Neural progenitor cell (in vitro differentiated cells): ENCODE data around the gene CFL1. TPM values are rescaled to one million over a fixed set of nuclear protein-coding genes. Genes with fewer than 3 reads are reported as not detected.

Experiments
- DNase-seq: peaks from one replicate; pipeline ENCODE4 v3.0.0-alpha.2; 2016; ENCODE audit warnings: low spot score
- H2AFZ ChIP-seq: fragments of 200-600 bp; sonication (generic); replicated peaks from 2 replicates; pipeline ENCODE4 v1.6.1; 2016; ENCODE audit warnings: antibody characterized with exemption
- H3F3A ChIP-seq: fragments of 200-600 bp; sonication (generic); 2 replicates; pipeline ENCODE4 v1.6.1; 2016; ENCODE audit warnings: antibody characterized with exemption, low read depth
- H3K27ac ChIP-seq: fragments of 200-600 bp; sonication (generic); 2 replicates; pipeline ENCODE4 v1.5.1; 2016; ENCODE audit warnings: mild to moderate bottlenecking
- H3K27me3 ChIP-seq: fragments of 200-600 bp; sonication (generic); 2 replicates; pipeline ENCODE4 v1.6.1; 2016; ENCODE audit warnings: mild to moderate bottlenecking, moderate library complexity
- H3K36me3 ChIP-seq: fragments of 200-600 bp; sonication (generic); 2 replicates; pipeline ENCODE4 v1.5.1; 2016
- H3K4me1 ChIP-seq: fragments of 200-600 bp; sonication (generic); 2 replicates; pipeline ENCODE4 v1.6.1; 2016; ENCODE audit warnings: mixed run types
- H3K4me2 ChIP-seq: fragments of 200-600 bp; sonication (generic); 2 replicates; pipeline ENCODE4 v1.6.1; 2016
- H3K4me3 ChIP-seq: fragments of 200-600 bp; sonication (generic); 2 replicates; pipeline ENCODE4 v1.5.1; 2016
- H3K79me2 ChIP-seq: fragments of 200-600 bp; sonication (generic); 2 replicates; pipeline ENCODE4 v1.6.1; 2016; ENCODE audit warnings: low read depth
- H3K9ac ChIP-seq: fragments of 200-600 bp; sonication (generic); 2 replicates; pipeline ENCODE4 v1.6.1; 2016
- H3K9me3 ChIP-seq: fragments of 200-600 bp; sonication (generic); 2 replicates; pipeline ENCODE4 v1.5.1; 2016; ENCODE audit warnings: low read depth
- H4K20me1 ChIP-seq: fragments of 200-600 bp; sonication (generic); 2 replicates; pipeline ENCODE4 v1.6.1; 2016; ENCODE audit warnings: low read depth
- H3K27ac Mint-ChIP-seq: 3 replicates; pipeline ENCODE4 v1.8.0; 2021; ENCODE audit warnings: mixed read lengths
- H3K27me3 Mint-ChIP-seq: 2 replicates; pipeline ENCODE4 v1.8.0; 2022; ENCODE audit warnings: low read depth, mild to moderate bottlenecking, inconsistent platforms, moderate library complexity, mixed read lengths; ENCODE audit not compliant: insufficient read depth
- H3K36me3 Mint-ChIP-seq: 3 replicates; pipeline ENCODE4 v1.8.0; 2021; ENCODE audit warnings: mixed read lengths
- H3K4me1 Mint-ChIP-seq: 3 replicates; pipeline ENCODE4 v1.8.0; 2021; ENCODE audit warnings: mixed read lengths
- H3K4me3 Mint-ChIP-seq: 3 replicates; pipeline ENCODE4 v1.8.0; 2021; ENCODE audit warnings: mild to moderate bottlenecking, moderate library complexity, mixed read lengths
- H3K9me3 Mint-ChIP-seq: 3 replicates; pipeline ENCODE4 v1.8.0; 2020; ENCODE audit warnings: mixed read lengths
- EZH2 ChIP-seq: fragments of 200-600 bp; sonication (generic); IDR thresholded peaks from 2 replicates; pipeline ENCODE4 v1.6.1; 2017; ENCODE audit warnings: antibody characterized with exemption, mild to moderate bottlenecking, moderate library complexity
- EZH2phosphoT487 ChIP-seq: fragments of 200-600 bp; sonication (generic); IDR thresholded peaks from 2 replicates; pipeline ENCODE4 v1.6.1; 2017; ENCODE audit warnings: antibody characterized with exemption
- total RNA-seq: library from RNA; depleted of rRNA; stranded (reverse); fragments of >200 nt; gene quantifications from 2 replicates; pipeline ENCODE4 v1.2.3, GENCODE V29; 2015; ENCODE audit warnings: low replicate concordance
- TF ChIP-seq, protein P1 (sequence below): fragments of 200-600 bp; sonication (generic); IDR thresholded peaks from 2 replicates; pipeline ENCODE4 v1.5.1; 2017; ENCODE audit warnings: antibody characterized with exemption, mild to moderate bottlenecking

Gene CFL1
- total RNA-seq, 1 donor from 2014 or later: 704 TPM

DNA sequence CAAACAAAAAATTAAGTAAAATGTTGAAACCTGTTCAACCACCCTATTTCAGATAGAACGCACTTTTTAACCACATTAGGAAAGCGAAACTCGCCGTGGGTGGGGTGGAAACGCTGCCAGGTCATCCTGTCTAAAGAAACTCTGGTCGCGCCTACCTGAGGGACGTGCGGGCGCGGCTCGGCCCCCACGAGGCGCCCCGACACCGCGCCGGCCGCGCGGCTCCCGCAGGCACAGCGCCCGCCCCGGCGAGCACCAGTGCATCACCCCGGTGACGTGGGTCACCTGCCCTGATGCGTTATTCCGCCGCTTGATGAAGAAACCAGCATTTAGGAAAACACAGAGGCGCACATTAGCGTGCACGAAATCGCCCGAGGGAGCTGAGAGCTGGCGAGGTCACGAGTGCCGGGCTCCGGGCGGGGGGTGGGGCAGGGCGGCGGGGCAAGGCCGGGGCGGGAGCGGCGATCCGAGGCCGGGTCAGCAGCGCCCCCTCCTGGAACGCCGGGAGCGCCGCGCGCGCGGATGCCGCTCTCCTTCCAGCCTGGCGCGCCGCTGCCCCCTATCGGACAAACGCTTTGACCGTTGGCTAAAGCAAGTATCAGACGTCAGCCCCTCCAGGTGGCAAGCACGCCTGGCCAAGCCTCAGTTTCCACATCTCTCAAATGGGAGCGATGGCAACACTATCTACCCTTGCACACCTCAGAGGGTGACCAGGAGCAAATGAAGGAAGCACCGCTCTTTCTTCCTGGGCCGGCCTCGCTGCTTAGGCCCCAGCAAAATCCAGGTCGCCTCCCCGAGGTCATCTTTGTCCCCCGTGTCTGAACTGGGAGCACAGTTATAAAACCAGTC, 39.9 kb downstream of the CFL1 start:
- Histone ChIP-seq H3K27me3 (peaks cover 16% of the 10 kb centered on the region), H2AFZ (peak overlapping the region; percentile 55), H3K4me1 (no peaks in the 10 kb centered on the region), H3K9me3 (no peaks in the 10 kb centered on the region), H3K4me2 (peak overlapping the region; percentile 77), H4K20me1 (no peaks in the 10 kb centered on the region), H3K36me3 (no peaks in the 10 kb centered on the region), H3K27ac (no peak overlapping the region), H3K9ac (no peak overlapping the region), H3K79me2 (no peaks in the 10 kb centered on the region), H3F3A (no peaks in the 10 kb centered on the region), H3K4me3 (peak overlapping the region; percentile 62)
- H3K27me3 Mint-ChIP-seq: peaks cover 2% of the 10 kb centered on the region
- DNase-seq: peak; percentile 95
- no peaks in the 10 kb centered on the region for H3K9me3 Mint-ChIP-seq
- peaks cover 4% of the 10 kb centered on the region for H3K36me3 Mint-ChIP-seq
- no peak overlapping the region for H3K27ac Mint-ChIP-seq
- H3K4me1 Mint-ChIP-seq: peaks cover 12% of the 10 kb centered on the region
- TF ChIP-seq EZH2phosphoT487 (no peak), EZH2 (peak; percentile 45)
- TF ChIP-seq, protein P1, sequence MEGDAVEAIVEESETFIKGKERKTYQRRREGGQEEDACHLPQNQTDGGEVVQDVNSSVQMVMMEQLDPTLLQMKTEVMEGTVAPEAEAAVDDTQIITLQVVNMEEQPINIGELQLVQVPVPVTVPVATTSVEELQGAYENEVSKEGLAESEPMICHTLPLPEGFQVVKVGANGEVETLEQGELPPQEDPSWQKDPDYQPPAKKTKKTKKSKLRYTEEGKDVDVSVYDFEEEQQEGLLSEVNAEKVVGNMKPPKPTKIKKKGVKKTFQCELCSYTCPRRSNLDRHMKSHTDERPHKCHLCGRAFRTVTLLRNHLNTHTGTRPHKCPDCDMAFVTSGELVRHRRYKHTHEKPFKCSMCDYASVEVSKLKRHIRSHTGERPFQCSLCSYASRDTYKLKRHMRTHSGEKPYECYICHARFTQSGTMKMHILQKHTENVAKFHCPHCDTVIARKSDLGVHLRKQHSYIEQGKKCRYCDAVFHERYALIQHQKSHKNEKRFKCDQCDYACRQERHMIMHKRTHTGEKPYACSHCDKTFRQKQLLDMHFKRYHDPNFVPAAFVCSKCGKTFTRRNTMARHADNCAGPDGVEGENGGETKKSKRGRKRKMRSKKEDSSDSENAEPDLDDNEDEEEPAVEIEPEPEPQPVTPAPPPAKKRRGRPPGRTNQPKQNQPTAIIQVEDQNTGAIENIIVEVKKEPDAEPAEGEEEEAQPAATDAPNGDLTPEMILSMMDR: peak; percentile 97
- H3K4me3 Mint-ChIP-seq: peak overlapping the region; percentile 84

- Histone ChIP-seq H2AFZ (peak overlapping the region; percentile 55), H4K20me1 (no peaks in the 10 kb centered on the region), H3K4me3 (peak overlapping the region; percentile 62), H3K27me3 (peaks cover 16% of the 10 kb centered on the region), H3K9me3 (no peaks in the 10 kb centered on the region), H3K79me2 (no peaks in the 10 kb centered on the region), H3K4me1 (no peaks in the 10 kb centered on the region), H3K27ac (no peak overlapping the region), H3K9ac (no peak overlapping the region), H3K4me2 (peak overlapping the region; percentile 77), H3K36me3 (no peaks in the 10 kb centered on the region), H3F3A (no peaks in the 10 kb centered on the region)
- TF ChIP-seq, protein P1: no peak
- peak; percentile 24 for TF ChIP-seq EZH2phosphoT487
- Mint-ChIP-seq H3K27ac (no peak overlapping the region), H3K4me3 (peak overlapping the region; percentile 84), H3K9me3 (no peaks in the 10 kb centered on the region), H3K4me1 (peaks cover 12% of the 10 kb centered on the region), H3K36me3 (peaks cover 4% of the 10 kb centered on the region), H3K27me3 (peaks cover 2% of the 10 kb centered on the region)
- no peak for DNase-seq
Observed at GRCh38 chr11:65817312-65817834, 40.6 kb downstream of the CFL1 start.

- Histone ChIP-seq H3K4me2 (no peak overlapping the region), H3K4me1 (no peaks in the 10 kb centered on the region), H2AFZ (no peak overlapping the region), H3K4me3 (no peak overlapping the region), H4K20me1 (no peaks in the 10 kb centered on the region), H3F3A (no peaks in the 10 kb centered on the region), H3K27ac (no peak overlapping the region), H3K9me3 (no peaks in the 10 kb centered on the region), H3K36me3 (no peaks in the 10 kb centered on the region), H3K27me3 (peaks cover 16% of the 10 kb centered on the region), H3K79me2 (no peaks in the 10 kb centered on the region), H3K9ac (no peak overlapping the region)
- Mint-ChIP-seq H3K27ac (no peak overlapping the region), H3K9me3 (no peaks in the 10 kb centered on the region), H3K36me3 (peaks cover 4% of the 10 kb centered on the region), H3K4me1 (peaks cover 12% of the 10 kb centered on the region), H3K27me3 (peaks cover 2% of the 10 kb centered on the region), H3K4me3 (peak overlapping the region; percentile 84)
- DNase-seq: no peak
- TF ChIP-seq EZH2phosphoT487: no peak
- no peak for TF ChIP-seq EZH2
- TF ChIP-seq, protein P1: no peak
Observed at GRCh38 chr11:65816696-65817095, 41.3 kb downstream of the CFL1 start.
